Measurements from ENCODE around the gene GALC.

DNA sequence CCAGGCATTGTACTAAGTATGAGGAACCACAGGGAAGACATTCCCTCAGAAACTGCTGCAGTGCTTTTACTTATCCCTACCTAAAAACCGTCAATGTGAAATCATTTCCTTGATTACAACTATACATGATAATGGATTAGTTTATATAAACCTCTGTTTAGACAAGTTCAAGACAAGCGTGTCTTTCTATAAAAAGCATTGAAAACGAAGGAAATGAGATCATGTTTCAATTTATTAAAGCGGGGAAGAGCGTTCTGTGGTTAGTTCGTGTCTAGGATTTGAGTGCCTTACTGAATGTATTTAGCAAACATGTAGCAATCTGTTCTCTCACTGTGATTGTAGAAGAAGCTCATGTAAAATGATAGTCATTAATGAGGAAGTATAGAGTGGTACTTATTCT lies 37.5 kb downstream of the GALC start:
- TF ChIP-seq, protein P1, sequence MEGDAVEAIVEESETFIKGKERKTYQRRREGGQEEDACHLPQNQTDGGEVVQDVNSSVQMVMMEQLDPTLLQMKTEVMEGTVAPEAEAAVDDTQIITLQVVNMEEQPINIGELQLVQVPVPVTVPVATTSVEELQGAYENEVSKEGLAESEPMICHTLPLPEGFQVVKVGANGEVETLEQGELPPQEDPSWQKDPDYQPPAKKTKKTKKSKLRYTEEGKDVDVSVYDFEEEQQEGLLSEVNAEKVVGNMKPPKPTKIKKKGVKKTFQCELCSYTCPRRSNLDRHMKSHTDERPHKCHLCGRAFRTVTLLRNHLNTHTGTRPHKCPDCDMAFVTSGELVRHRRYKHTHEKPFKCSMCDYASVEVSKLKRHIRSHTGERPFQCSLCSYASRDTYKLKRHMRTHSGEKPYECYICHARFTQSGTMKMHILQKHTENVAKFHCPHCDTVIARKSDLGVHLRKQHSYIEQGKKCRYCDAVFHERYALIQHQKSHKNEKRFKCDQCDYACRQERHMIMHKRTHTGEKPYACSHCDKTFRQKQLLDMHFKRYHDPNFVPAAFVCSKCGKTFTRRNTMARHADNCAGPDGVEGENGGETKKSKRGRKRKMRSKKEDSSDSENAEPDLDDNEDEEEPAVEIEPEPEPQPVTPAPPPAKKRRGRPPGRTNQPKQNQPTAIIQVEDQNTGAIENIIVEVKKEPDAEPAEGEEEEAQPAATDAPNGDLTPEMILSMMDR (IDR thresholded peaks at IDR 0.05), result no peak
- no peak for TF ChIP-seq POLR2A (IDR thresholded peaks at IDR 0.05)
